Gastroesophageal sphincter (tissue), 4 donors: ENCODE measurements around the gene PID1. TPM values are rescaled to one million over a fixed set of nuclear protein-coding genes. Genes with fewer than 3 reads are reported as not detected.

Experiments used
- ATAC-seq: fragments of 150-250 bp; one replicate; pipeline ENCODE4 v1.9.1; 2016; ENCODE audit warnings: mild to moderate bottlenecking, moderate library complexity
- H3K27ac ChIP-seq, 4 donors: fragments of 200-600 bp; sonication (generic) in 3 of 4; 1 replicate in 3 of 4; 2 replicates in 1 of 4; pipeline ENCODE4 v1.5.1; 2016 to 2019
- H3K27me3 ChIP-seq: fragments of 200-600 bp; sonication (generic); one replicate; pipeline ENCODE4 v1.5.1; 2019
- H3K36me3 ChIP-seq, 2 donors: fragments of 200-600 bp; sonication (generic); one replicate each; pipeline ENCODE4 v1.5.1; 2019; ENCODE audit warnings: control low read depth in 1 of 2
- H3K4me1 ChIP-seq, 3 donors: fragments of 200-600 bp; sonication (generic); 1 replicate in 2 of 3; 2 replicates in 1 of 3; pipeline ENCODE4 v1.5.1; 2016 to 2019; ENCODE audit warnings: control low read depth in 2 of 3
- H3K4me3 ChIP-seq, 2 donors: fragments of 200-600 bp; sonication (generic); one replicate each; pipeline ENCODE4 v1.5.1; 2019; ENCODE audit warnings: mild to moderate bottlenecking in 1 of 2, moderate library complexity in 1 of 2
- H3K9me3 ChIP-seq, 3 donors: fragments of 200-600 bp; sonication (generic); one replicate each; pipeline ENCODE4 v1.5.1; 2017 to 2019; ENCODE audit warnings: control low read depth in 2 of 3
- CTCF ChIP-seq, 4 experiments: fragments of 200-600 bp in 2 of 4; fragments of 450-650 bp in 2 of 4; sonication (generic) in 1 of 4; IDR thresholded peaks; one replicate each; pipeline ENCODE4 v1.5.1; 2017 to 2019; ENCODE audit warnings: antibody characterized with exemption in 4 of 4, mild to moderate bottlenecking in 2 of 4, moderate library complexity in 2 of 4
- EP300 ChIP-seq: sonication (generic); formaldehyde crosslinking; IDR thresholded peaks from one replicate; pipeline ENCODE4 v1.6.1; 2017; ENCODE audit warnings: antibody characterized with exemption, mild to moderate bottlenecking
- POLR2A ChIP-seq, 2 donors: fragments of 450-650 bp; IDR thresholded peaks; one replicate each; pipeline ENCODE4 v1.6.1; 2017; ENCODE audit warnings: antibody characterized with exemption in 2 of 2, mild to moderate bottlenecking in 2 of 2, moderate library complexity in 1 of 2
- POLR2AphosphoS5 ChIP-seq: sonication (generic); formaldehyde crosslinking; IDR thresholded peaks from one replicate; pipeline ENCODE4 v1.6.1; 2017; ENCODE audit warnings: antibody characterized with exemption
- WGBS, 2 donors: methylation state at CpG; one replicate each; pipeline ENCODE4 v1.1.5; 2018; ENCODE audit warnings: low coverage in 1 of 2; 5-methylcytosine and 5-hydroxymethylcytosine counted together
- total RNA-seq, 4 donors: library from RNA; depleted of rRNA; stranded (reverse); fragments of >200 nt; gene quantifications; one replicate each; pipeline ENCODE4 v1.1.0, GENCODE V29; 2016

PID1 gene
- total RNA-seq: 10 to 100 TPM; 34.4 to 62.4 (median 54.9) TPM

- Histone ChIP-seq H3K4me1 (peaks cover 0 to 19% (median 0%) of the 10 kb centered on the region in 3 donors), H3K9me3 (no peaks in the 10 kb centered on the region), H3K4me3 (peak within 1 kb of the TSS; percentile 68 to 93), H3K36me3 (no peaks in the 10 kb centered on the region), H3K27me3 (peaks cover 21% of the 10 kb centered on the region), H3K27ac (peak within 1 kb of the TSS; percentile 73 to 83 (median 77))
- 3 to 7% methylated on average over 3 to 10 of the region's 68 CpGs for WGBS, 2 donors
- TF ChIP-seq EP300: no peak
- TF ChIP-seq POLR2AphosphoS5: peak; percentile 39
- no peak for TF ChIP-seq CTCF (IDR thresholded peaks at IDR 0.05)
- peak; percentile 62 to 77 for TF ChIP-seq POLR2A (IDR thresholded peaks at IDR 0.05)
- ATAC-seq: peak; percentile 81
These were observed at the start of gene PID1 for GRCh38 chr2:229270551-229271410. TSS of gene PID1 (minus strand) at chr2:229271287. CDS start at chr2:229271043, 244 bp downstream.

- no peak for TF ChIP-seq POLR2AphosphoS5
- no peak for TF ChIP-seq CTCF (IDR thresholded peaks at IDR 0.05)
- no peak for TF ChIP-seq POLR2A (IDR thresholded peaks at IDR 0.05)
- TF ChIP-seq EP300: no peak
- no peak overlapping the region for H3K27ac ChIP-seq
- no peaks in the 10 kb centered on the region for H3K4me1 ChIP-seq
- no peaks in the 10 kb centered on the region for H3K27me3 ChIP-seq
- no peaks in the 10 kb centered on the region for H3K36me3 ChIP-seq
- ATAC-seq: no peak
- no peaks in the 10 kb centered on the region for H3K9me3 ChIP-seq
- 93 to 100% methylated on average over 3 of the region's 3 CpGs for WGBS, 2 donors
- no peak overlapping the region for H3K4me3 ChIP-seq
These were observed 48.5 kb upstream of the PID1 start for GRCh38 chr2:229319558-229319957.

GRCh38 chr2:229314117-229314516, 43.0 kb upstream of the PID1 start:
- 68 to 73% methylated on average over 4 to 5 of the region's 5 CpGs for WGBS, 2 donors
- H3K27ac ChIP-seq: peak overlapping the region in 3 of 4 donors; percentile 47 to 54 (median 53)
- peaks cover 0 to 4% (median 0%) of the 10 kb centered on the region in 3 donors for H3K4me1 ChIP-seq
- no peaks in the 10 kb centered on the region for H3K36me3 ChIP-seq
- TF ChIP-seq EP300: no peak
- TF ChIP-seq POLR2AphosphoS5: no peak
- no peak for TF ChIP-seq POLR2A (IDR thresholded peaks at IDR 0.05)
- TF ChIP-seq CTCF (IDR thresholded peaks at IDR 0.05): no peak
- ATAC-seq: no peak
- H3K9me3 ChIP-seq: no peaks in the 10 kb centered on the region
- H3K27me3 ChIP-seq: no peaks in the 10 kb centered on the region
- H3K4me3 ChIP-seq: no peak overlapping the region

- WGBS, 2 donors: 35 to 50% methylated on average over 3 of the region's 3 CpGs
- no peaks in the 10 kb centered on the region for H3K9me3 ChIP-seq
- peak overlapping the region in 3 of 4 donors; percentile 47 to 54 (median 53) for H3K27ac ChIP-seq
- no peaks in the 10 kb centered on the region for H3K36me3 ChIP-seq
- H3K4me3 ChIP-seq: no peak overlapping the region
- TF ChIP-seq POLR2A (IDR thresholded peaks at IDR 0.05) (no peak), CTCF (IDR thresholded peaks at IDR 0.05) (no peak), EP300 (no peak), POLR2AphosphoS5 (no peak)
- H3K27me3 ChIP-seq: no peaks in the 10 kb centered on the region
- H3K4me1 ChIP-seq: peaks cover 0 to 4% (median 0%) of the 10 kb centered on the region in 3 donors
- ATAC-seq: peak; percentile 87
These were observed 42.5 kb upstream of the PID1 start for GRCh38 chr2:229313591-229313990.

- Histone ChIP-seq H3K27ac (peak overlapping the region in 2 of 4 donors; percentile 54 to 62), H3K9me3 (no peaks in the 10 kb centered on the region), H3K27me3 (no peaks in the 10 kb centered on the region), H3K4me3 (no peak overlapping the region), H3K4me1 (peaks cover 0 to 5% (median 0%) of the 10 kb centered on the region in 3 donors), H3K36me3 (no peaks in the 10 kb centered on the region)
- 35 to 60% methylated on average over 1 to 2 of the region's 2 CpGs for WGBS, 2 donors
- ATAC-seq: peak; percentile 23
- no peak for TF ChIP-seq EP300
- TF ChIP-seq POLR2A (IDR thresholded peaks at IDR 0.05): no peak
- TF ChIP-seq POLR2AphosphoS5: no peak
- TF ChIP-seq CTCF (IDR thresholded peaks at IDR 0.05): no peak
These were observed 30.1 kb upstream of the PID1 start for GRCh38 chr2:229301237-229301636.
